NCI-H1436 treated with DMSO at 0.1 percent for 48 hours (cell line): ENCODE data around the gene PHYKPL.

Experiments used
- DNase-seq: peaks from one replicate; lab custom pipeline; 2025; lab: John Stamatoyannopoulos, UW

The PHYKPL gene

GRCh38 chr5:178189433-178189832 is 43.2 kb downstream of the PHYKPL start:
- DNase-seq, result no peak

GRCh38 chr5:178187014-178187413 is 45.6 kb downstream of the PHYKPL start, which contains the start of gene GMCL2:
GMCL2 (minus strand) TSS chr5:178187371; CDS start chr5:178187299, 72 bp downstream.
- DNase-seq, result no peak

- DNase-seq, result no peak
Observed at GRCh38 chr5:178186427-178186826, 46.2 kb downstream of the PHYKPL start.

- DNase-seq, result no peak
Observed at GRCh38 chr5:178182158-178182876, 50.3 kb downstream of the PHYKPL start.

- DNase-seq, result no peak
Observed at GRCh38 chr5:178180141-178180863, 52.3 kb downstream of the PHYKPL start.

- DNase-seq, result no peak
Observed at GRCh38 chr5:178177569-178177968, 55.0 kb downstream of the PHYKPL start.

GRCh38 chr5:178176791-178177190 is 55.8 kb downstream of the PHYKPL start:
- DNase-seq, result no peak

GRCh38 chr5:178174456-178174855 is 58.1 kb downstream of the PHYKPL start:
- DNase-seq, result no peak

GRCh38 chr5:178170455-178170854 is 62.1 kb downstream of the PHYKPL start:
- DNase-seq, result no peak

GRCh38 chr5:178165581-178165980 is 67.0 kb downstream of the PHYKPL start:
- no peak for DNase-seq

GRCh38 chr5:178163772-178164735 is 68.5 kb downstream of the PHYKPL start:
- no peak for DNase-seq

- no peak for DNase-seq
Observed at GRCh38 chr5:178162481-178162880, 70.1 kb downstream of the PHYKPL start.

- no peak for DNase-seq
Observed at GRCh38 chr5:178160176-178160575, 72.4 kb downstream of the PHYKPL start.
